ENCODE data around the gene EXOSC1. TPM values are rescaled to one million over a fixed set of nuclear protein-coding genes. Genes with fewer than 3 reads are reported as not detected.
"Not testable (repeated sequence)": the region's sequence is repeated elsewhere in the genome, so short reads cannot be mapped to it uniquely, and the experiment has no call there.

Gene EXOSC1
- total RNA-seq, 1 experiment from 2014 or later = 34.7 TPM

DNA sequence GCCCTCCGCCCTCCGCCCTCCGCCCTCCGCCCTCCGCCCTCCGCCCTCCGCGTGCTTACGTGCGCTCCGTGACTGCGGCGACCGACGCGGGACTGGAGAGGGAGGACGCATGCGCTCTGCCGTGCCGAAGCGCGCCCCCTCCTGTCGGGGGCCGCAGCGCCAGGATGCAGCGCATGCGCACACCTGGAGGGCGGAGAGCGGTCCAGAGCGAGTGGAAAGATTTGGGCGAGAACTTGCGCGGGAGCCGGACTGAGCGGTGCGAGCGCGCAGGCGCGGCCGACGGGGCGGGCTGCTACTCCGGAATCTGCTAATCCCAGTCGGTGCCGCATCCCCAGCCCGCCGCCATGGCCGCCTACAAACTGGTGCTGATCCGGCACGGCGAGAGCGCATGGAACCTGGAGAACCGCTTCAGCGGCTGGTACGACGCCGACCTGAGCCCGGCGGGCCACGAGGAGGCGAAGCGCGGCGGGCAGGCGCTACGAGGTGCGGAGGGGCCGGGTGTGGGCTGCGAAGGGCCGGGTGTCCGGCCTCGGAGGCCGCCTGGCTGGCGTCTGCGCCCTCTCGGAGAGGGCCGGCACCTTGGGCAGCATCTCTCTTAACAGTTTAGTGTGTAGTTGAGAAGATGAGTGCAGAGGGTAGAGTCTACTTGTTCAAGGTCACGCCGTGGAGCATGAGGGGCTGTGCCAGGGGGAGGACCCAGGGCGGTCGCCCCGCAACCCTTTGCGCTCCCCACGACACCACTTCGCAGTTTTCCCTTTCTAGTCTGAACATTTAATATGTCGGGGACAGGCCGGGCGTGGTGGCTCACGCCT lies 19.6 kb downstream of the EXOSC1 start, which contains the start of gene PGAM1:
TSS of gene PGAM1 (plus strand) at position 228 of the 812 bp plus-strand sequence. CDS start at position 345, 117 bp downstream.
- ChIA-PET CTCF (interaction anchor here (0.7 kb wide), 1 partner anchor 89 kb away, joined by 3 read pairs; no protein-coding TSS in a partner anchor), POLR2A (ENCODE audit: unreplicated experiment) (no interaction called here)
- peaks cover 15% of the 10 kb centered on the region for H3K4me1 ChIP-seq (ENCODE audit: insufficient read depth, low read length)
- H3K9me2 ChIP-seq (replicated peaks; ENCODE audit: low read length) = no peaks in the 10 kb centered on the region
- peak; percentile 94 for DNase-seq
- H3K36me3 ChIP-seq (ENCODE audit: low read depth, low read length) = peaks cover 30% of the 10 kb centered on the region
- peak within 1 kb of the TSS; percentile 92 for H3K4me2 ChIP-seq (ENCODE audit: low read length)
- no peaks in the 10 kb centered on the region for H3F3A ChIP-seq (ENCODE audit: low read length, unreplicated experiment)
- H2AFZ ChIP-seq (ENCODE audit: low read length) = peak within 1 kb of the TSS; percentile 91
- intact Hi-C loops (cut with micrococcal nuclease) = loop anchor here (2.0 kb wide), 1 partner anchor 19 kb away; no protein-coding TSS in a partner anchor
- peaks cover 54% of the 10 kb centered on the region for H3K79me2 ChIP-seq (ENCODE audit: low read length)
- H3K9me3 ChIP-seq (ENCODE audit: low read length) = no peaks in the 10 kb centered on the region
- H3K27ac ChIP-seq (ENCODE audit: low read length) = peak within 1 kb of the TSS; percentile 33
- ATAC-seq = peak; percentile 84
- TSS peak; percentile 49 for BruUV-seq (replicated peaks)
- H3K4me3 ChIP-seq (ENCODE audit: low read length) = peak within 1 kb of the TSS; percentile 96
- H4K20me1 ChIP-seq (ENCODE audit: low read length) = peaks cover 25% of the 10 kb centered on the region
- TF ChIP-seq, protein P1, sequence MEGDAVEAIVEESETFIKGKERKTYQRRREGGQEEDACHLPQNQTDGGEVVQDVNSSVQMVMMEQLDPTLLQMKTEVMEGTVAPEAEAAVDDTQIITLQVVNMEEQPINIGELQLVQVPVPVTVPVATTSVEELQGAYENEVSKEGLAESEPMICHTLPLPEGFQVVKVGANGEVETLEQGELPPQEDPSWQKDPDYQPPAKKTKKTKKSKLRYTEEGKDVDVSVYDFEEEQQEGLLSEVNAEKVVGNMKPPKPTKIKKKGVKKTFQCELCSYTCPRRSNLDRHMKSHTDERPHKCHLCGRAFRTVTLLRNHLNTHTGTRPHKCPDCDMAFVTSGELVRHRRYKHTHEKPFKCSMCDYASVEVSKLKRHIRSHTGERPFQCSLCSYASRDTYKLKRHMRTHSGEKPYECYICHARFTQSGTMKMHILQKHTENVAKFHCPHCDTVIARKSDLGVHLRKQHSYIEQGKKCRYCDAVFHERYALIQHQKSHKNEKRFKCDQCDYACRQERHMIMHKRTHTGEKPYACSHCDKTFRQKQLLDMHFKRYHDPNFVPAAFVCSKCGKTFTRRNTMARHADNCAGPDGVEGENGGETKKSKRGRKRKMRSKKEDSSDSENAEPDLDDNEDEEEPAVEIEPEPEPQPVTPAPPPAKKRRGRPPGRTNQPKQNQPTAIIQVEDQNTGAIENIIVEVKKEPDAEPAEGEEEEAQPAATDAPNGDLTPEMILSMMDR (conservative IDR thresholded peaks at IDR 0.05; ENCODE audit: low read depth, low read length) = peak; percentile 50
- no peak for TF ChIP-seq EZH2phosphoT487 (IDR thresholded peaks at IDR 0.05; ENCODE audit: borderline replicate concordance, low read length)
- TF ChIP-seq EZH2 (IDR thresholded peaks at IDR 0.05; ENCODE audit: low read length, unreplicated experiment) = no peak
- H3K9ac ChIP-seq (ENCODE audit: low read length) = peak within 1 kb of the TSS; percentile 95
- H3K27me3 ChIP-seq (ENCODE audit: low read length) = no peaks in the 10 kb centered on the region

DNA sequence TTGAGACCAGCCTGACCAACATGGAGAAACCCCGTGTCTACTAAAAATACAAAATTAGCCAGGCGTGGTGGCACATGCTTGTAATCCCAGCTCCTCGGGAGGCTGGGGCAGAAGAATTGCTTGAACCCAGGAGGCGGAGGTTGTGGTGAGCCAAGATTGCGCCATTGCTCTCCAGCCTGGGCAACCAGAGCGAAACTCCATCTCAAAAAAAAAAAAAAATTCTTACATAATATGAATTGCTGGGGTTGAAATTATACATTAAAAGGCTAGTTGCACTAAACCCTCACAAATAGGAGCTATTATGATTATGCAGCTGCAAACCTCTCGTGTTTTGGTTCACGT lies 22.1 kb downstream of the EXOSC1 start:
- H3K4me3 ChIP-seq (ENCODE audit: low read length); DNase-seq; CTCF ChIA-PET; intact Hi-C loops (cut with micrococcal nuclease); H3F3A ChIP-seq (ENCODE audit: low read length, unreplicated experiment); H3K9me2 ChIP-seq (replicated peaks; ENCODE audit: low read length); POLR2A ChIA-PET (ENCODE audit: unreplicated experiment); H3K9ac ChIP-seq (ENCODE audit: low read length); H3K27me3 ChIP-seq (ENCODE audit: low read length); BruUV-seq (replicated peaks); H3K9me3 ChIP-seq (ENCODE audit: low read length); H2AFZ ChIP-seq (ENCODE audit: low read length); ATAC-seq: not testable (repeated sequence)
- H3K36me3 ChIP-seq (ENCODE audit: low read depth, low read length) = peaks cover 13% of the 10 kb centered on the region
- peaks cover 14% of the 10 kb centered on the region for H3K4me1 ChIP-seq (ENCODE audit: insufficient read depth, low read length)
- peak overlapping the region; percentile 85; the same call in 1 of the 2 replicates for H3K27ac ChIP-seq (ENCODE audit: low read length)
- peaks cover 17% of the 10 kb centered on the region for H4K20me1 ChIP-seq (ENCODE audit: low read length)
- H3K4me2 ChIP-seq (ENCODE audit: low read length) = 0 out of 2 replicates have a peak overlapping the region, but pooled peaks have one; percentile 29
- peaks cover 34% of the 10 kb centered on the region for H3K79me2 ChIP-seq (ENCODE audit: low read length)

DNA sequence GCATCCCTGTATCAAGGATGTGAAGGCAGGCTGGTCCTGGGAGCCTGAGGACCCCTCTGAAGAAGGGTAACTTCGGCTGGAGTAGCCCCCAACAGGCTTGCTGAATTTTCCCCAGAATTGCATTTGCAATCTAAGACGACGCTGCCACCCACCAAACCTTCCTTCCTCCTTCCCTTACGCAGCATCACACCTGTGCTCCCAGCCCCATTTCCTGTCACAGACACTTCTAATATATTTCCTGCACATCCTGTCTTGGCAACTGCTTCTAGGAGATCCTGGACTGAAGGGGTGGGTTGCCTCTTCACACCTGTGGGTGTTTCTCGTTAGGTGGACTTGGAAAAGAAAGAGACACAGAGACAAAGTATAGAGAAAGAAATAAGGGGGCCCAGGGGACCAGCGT lies 29.2 kb downstream of the EXOSC1 start:
- Histone ChIP-seq H3K4me3 (ENCODE audit: low read length) (no peak overlapping the region), H3K9me2 (replicated peaks; ENCODE audit: low read length) (no peaks in the 10 kb centered on the region), H3K9ac (ENCODE audit: low read length) (no peak overlapping the region), H3K4me2 (ENCODE audit: low read length) (no peak overlapping the region), H3K9me3 (ENCODE audit: low read length) (no peaks in the 10 kb centered on the region), H4K20me1 (ENCODE audit: low read length) (no peaks in the 10 kb centered on the region), H3F3A (ENCODE audit: low read length, unreplicated experiment) (no peaks in the 10 kb centered on the region), H3K27ac (ENCODE audit: low read length) (no peak overlapping the region), H3K79me2 (ENCODE audit: low read length) (no peaks in the 10 kb centered on the region), H2AFZ (ENCODE audit: low read length) (no peak overlapping the region), H3K4me1 (ENCODE audit: insufficient read depth, low read length) (peaks cover 3% of the 10 kb centered on the region; the same call in 1 of the 2 replicates), H3K36me3 (ENCODE audit: low read depth, low read length) (no peaks in the 10 kb centered on the region), H3K27me3 (ENCODE audit: low read length) (no peaks in the 10 kb centered on the region)
- POLR2A ChIA-PET (ENCODE audit: unreplicated experiment) = no interaction called here
- TF ChIP-seq EZH2phosphoT487 (IDR thresholded peaks at IDR 0.05; ENCODE audit: borderline replicate concordance, low read length) (no peak), EZH2 (IDR thresholded peaks at IDR 0.05; ENCODE audit: low read length, unreplicated experiment) (no peak)
- TF ChIP-seq, protein P1 (conservative IDR thresholded peaks at IDR 0.05; ENCODE audit: low read depth, low read length) = no peak
- intact Hi-C loops (cut with micrococcal nuclease) = no loop called here
- DNase-seq (no peak), ATAC-seq (no peak)
- no TSS peak for BruUV-seq (replicated peaks)
- CTCF ChIA-PET = no interaction called here

Measured in PC-3 (cell line).